ENCODE results near the gene RNASEH1.
A peak's percentile ranks its signal among the peaks of the same experiment; 100 is the strongest.
"Not testable (repeated sequence)": the region's sequence is repeated elsewhere in the genome, so short reads cannot be mapped to it uniquely, and the experiment has no call there.

RNASEH1 gene

DNA sequence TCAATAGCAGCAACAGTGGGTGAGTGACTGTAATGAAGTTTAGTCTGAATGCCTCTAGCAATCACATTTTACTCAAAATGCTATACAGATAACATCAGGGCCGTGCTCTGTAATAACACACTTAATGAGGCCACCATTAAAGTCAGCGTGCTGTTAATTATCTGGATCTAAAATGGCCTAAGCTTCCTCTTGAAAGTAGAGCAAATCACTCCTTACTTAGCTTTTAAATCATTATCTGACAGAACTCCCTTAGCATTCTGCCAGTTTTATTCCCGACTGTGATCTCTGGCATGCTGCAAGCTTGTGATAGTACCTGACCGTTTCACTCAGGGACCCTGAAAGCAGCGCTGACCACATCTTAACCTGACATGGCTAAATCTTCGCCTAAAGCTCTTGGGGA lies 25.9 kb upstream of the RNASEH1 start:
- DNase-seq (ENCODE audit: low spot score) = no peak
- no peak overlapping the region for H3K27ac Mint-ChIP-seq
- no peaks in the 10 kb centered on the region for H3K9me3 Mint-ChIP-seq
- H3K4me3 Mint-ChIP-seq = no peak overlapping the region
- H3K36me3 Mint-ChIP-seq (ENCODE audit: low read depth) = peaks cover 38% of the 10 kb centered on the region
- no peaks in the 10 kb centered on the region for H3K27me3 Mint-ChIP-seq (ENCODE audit: low read depth)
- peaks cover 10% of the 10 kb centered on the region for H3K4me1 Mint-ChIP-seq (ENCODE audit: low read depth)

DNA sequence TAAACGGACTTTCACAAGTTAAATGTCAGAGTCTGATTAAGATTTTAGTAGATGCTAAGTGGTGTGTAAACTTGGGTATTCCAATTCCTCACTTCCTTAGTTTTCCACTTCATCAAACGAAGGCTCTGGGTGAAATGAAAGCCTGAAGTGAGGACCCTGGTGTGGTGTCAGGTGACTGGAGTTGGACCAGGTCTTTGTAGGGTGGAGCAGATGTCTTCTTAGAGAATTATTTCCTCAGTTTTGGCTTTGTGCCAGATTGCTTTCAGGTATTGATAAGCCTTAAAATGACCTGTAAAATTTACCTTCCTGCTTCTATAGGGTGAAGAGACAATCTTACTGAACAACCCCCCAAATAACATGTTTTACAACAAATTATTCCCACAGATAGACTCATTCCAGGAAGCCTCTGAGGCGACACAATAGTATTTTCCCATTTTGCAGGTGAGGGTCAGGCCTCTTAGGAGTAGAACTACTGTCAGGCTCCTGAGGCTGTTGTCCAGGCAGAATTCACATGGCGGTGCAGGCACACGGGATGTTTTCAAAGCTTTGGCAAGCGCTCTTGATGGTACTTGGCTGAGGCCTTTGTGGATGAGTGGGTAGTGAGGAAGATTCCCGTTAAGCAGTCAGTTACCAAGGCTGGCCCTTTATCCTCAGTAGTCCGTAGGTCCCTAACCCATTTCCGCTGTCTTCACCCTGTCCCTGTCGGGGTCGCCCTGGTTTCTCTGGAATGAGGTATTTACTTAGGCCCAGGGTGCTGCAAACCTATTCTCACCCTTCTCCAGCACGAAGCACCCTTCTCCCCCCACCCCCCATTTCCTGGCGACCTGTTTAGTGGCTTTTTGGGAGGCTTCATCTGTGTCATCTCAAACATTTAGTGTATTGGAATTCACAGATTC lies 23.5 kb upstream of the RNASEH1 start:
- Mint-ChIP-seq H3K27ac (no peak overlapping the region), H3K27me3 (ENCODE audit: low read depth) (no peaks in the 10 kb centered on the region), H3K36me3 (ENCODE audit: low read depth) (peaks cover 61% of the 10 kb centered on the region)

DNA sequence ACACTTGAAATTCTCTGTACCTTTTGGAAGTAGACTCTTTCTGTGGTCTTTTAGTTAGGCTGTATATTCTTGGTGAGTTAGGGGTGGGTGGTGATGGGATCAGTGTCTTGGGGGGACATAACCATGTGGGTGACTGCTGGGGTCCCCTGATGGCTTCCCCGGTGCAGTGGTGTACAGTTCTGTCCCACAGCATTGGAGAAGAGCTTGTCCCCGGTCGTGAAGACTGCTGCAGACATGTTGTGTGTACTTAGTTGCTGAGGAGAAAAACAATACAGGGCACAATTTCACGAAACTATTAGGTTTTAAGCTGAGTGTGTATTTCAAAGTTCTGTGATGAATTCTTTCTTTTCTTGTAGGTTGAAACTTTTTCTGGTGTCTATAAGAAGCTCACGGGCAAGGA lies 22.3 kb upstream of the RNASEH1 start:
- peaks cover 39% of the 10 kb centered on the region for H3K4me1 Mint-ChIP-seq (ENCODE audit: low read depth)
- H3K27me3 Mint-ChIP-seq (ENCODE audit: low read depth) = no peaks in the 10 kb centered on the region
- H3K4me3 Mint-ChIP-seq = no peak overlapping the region
- H3K9me3 Mint-ChIP-seq = no peaks in the 10 kb centered on the region
- no peak for DNase-seq (ENCODE audit: low spot score)
- H3K27ac Mint-ChIP-seq = no peak overlapping the region
- H3K36me3 Mint-ChIP-seq (ENCODE audit: low read depth) = peaks cover 72% of the 10 kb centered on the region

More for the DNA sequence above, 23.5 kb upstream of the RNASEH1 start:
- Mint-ChIP-seq H3K4me1 (ENCODE audit: low read depth) (peaks cover 30% of the 10 kb centered on the region), H3K4me3 (no peak overlapping the region), H3K9me3 (no peaks in the 10 kb centered on the region)
- no peak for DNase-seq (ENCODE audit: low spot score)

DNA sequence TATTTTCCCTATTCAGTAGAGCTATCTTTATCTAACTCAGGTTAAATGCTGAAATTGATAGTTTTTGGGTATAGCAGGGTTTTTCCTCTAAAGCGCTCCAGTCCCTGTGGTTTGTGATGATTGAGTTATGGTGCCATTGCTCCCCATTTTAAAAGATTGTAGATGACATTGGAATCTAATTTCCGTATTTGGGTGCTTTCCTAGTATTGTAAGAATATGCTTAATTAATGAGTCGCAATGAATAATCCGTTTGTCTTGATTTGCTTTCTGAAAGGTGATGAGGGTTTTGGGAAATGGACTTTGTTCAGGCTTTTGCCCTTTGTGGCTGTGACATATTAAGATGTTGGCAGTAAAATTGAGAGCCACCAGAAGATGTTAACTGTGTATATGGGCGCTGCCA lies 20.9 kb upstream of the RNASEH1 start:
- DNase-seq (ENCODE audit: low spot score) = no peak
- Mint-ChIP-seq H3K4me1 (ENCODE audit: low read depth) (peaks cover 44% of the 10 kb centered on the region), H3K36me3 (ENCODE audit: low read depth) (peaks cover 72% of the 10 kb centered on the region), H3K27ac (no peak overlapping the region), H3K27me3 (ENCODE audit: low read depth) (no peaks in the 10 kb centered on the region), H3K4me3 (peak overlapping the region; percentile 25), H3K9me3 (no peaks in the 10 kb centered on the region)

DNA sequence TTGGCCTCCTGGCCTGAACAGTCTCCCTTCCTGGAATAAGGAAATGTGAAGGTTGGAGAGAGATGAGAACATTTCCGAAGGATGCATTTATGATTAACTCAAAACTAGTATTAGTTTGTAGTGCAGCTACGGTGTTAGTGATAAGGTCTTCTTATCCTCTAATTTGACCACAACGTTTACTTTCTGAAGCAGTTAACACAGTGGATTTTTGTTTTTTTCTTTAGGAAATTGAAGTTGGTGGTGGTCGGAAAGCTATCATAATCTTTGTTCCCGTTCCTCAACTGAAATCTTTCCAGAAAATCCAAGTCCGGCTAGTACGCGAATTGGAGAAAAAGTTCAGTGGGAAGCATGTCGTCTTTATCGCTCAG lies 18.1 kb upstream of the RNASEH1 start:
- Mint-ChIP-seq H3K36me3 (ENCODE audit: low read depth) (peaks cover 54% of the 10 kb centered on the region), H3K4me1 (ENCODE audit: low read depth) (peaks cover 44% of the 10 kb centered on the region), H3K27ac (peak overlapping the region; percentile 91), H3K4me3 (peak overlapping the region; percentile 89)
- not testable (repeated sequence) for DNase-seq (ENCODE audit: low spot score); H3K9me3 Mint-ChIP-seq; H3K27me3 Mint-ChIP-seq (ENCODE audit: low read depth)

DNA sequence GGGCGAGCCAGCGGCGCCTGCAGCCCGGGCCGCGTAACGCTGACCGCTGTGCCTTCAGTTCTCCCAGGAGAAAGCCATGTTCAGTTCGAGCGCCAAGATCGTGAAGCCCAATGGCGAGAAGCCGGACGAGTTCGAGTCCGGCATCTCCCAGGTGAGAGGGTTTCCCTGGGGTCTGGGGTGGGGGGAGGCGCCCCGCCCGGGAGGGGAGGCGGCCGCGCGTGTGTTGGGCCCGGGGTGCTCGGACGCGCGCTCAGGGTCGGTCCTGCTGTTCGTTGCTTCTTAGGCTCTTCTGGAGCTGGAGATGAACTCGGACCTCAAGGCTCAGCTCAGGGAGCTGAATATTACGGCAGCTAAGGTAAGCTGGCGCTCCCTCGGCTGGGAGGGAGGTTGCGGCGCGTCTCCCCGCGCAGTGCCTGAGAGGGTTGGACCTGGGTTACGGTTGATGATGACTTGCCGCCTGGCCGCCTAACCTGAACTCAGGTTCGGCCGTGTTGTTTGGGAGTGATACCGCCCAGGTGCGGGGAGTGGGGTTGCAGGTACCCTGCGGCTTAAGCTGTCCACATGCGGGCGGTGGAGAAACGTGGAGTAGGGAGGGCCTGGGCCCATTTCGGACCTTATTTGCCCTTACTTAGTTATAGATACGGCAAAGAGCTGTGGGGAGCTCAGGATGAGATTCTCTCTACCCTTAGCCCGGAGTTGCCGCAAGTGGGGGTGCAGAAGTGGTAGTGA lies 17.6 kb upstream of the RNASEH1 start:
- peak overlapping the region; percentile 91 for H3K27ac Mint-ChIP-seq
- H3K27me3 Mint-ChIP-seq (ENCODE audit: low read depth) = no peaks in the 10 kb centered on the region
- peaks cover 44% of the 10 kb centered on the region for H3K4me1 Mint-ChIP-seq (ENCODE audit: low read depth)
- H3K4me3 Mint-ChIP-seq = peak overlapping the region; percentile 89
- H3K36me3 Mint-ChIP-seq (ENCODE audit: low read depth) = peaks cover 49% of the 10 kb centered on the region
- no peak for DNase-seq (ENCODE audit: low spot score)
- no peaks in the 10 kb centered on the region for H3K9me3 Mint-ChIP-seq

DNA sequence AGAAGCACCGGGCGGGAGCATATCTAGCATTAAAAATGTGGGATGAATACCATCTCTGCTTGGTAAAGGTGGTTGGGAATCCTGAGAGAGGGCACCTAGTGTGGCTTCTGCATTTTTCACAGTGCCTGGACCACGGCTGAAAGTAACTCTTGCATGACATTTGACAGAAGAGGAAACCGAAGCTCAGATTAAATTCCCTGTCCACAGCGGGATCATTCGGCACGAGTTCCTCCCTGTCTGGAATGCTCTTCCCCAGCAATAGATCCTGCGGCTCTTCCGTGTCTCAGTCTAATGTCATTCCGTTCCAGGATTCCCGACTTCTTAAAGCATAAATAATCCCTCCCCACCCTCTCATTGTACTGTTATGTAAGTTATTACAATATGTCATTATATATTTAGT lies 16.0 kb upstream of the RNASEH1 start:
- Mint-ChIP-seq H3K4me3 (peak overlapping the region; percentile 89), H3K9me3 (no peaks in the 10 kb centered on the region), H3K4me1 (ENCODE audit: low read depth) (peaks cover 38% of the 10 kb centered on the region), H3K27me3 (ENCODE audit: low read depth) (no peaks in the 10 kb centered on the region), H3K27ac (no peak overlapping the region), H3K36me3 (ENCODE audit: low read depth) (peaks cover 34% of the 10 kb centered on the region)
- DNase-seq (ENCODE audit: low spot score) = no peak

DNA sequence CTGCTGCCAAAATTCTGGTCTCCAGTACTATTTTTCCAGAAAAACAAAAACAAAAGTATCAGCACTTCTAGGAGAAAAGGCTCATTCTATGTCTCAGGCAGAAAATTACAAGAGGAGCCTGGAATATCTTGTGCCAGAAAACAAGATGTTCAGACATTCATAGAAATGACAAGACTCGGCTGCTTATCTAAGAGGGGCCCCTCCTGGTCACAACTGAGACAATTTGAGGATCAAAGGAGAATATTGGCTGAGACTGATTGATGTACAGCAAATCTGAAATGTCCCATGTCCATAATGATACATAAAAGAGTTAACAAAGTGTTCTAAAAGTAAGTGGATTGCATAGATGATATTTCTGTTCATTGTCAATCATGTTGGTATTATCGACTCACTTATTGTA lies 14.5 kb upstream of the RNASEH1 start:
- no peak for DNase-seq (ENCODE audit: low spot score)
- H3K4me1 Mint-ChIP-seq (ENCODE audit: low read depth) = peaks cover 23% of the 10 kb centered on the region
- no peaks in the 10 kb centered on the region for H3K27me3 Mint-ChIP-seq (ENCODE audit: low read depth)

DNA sequence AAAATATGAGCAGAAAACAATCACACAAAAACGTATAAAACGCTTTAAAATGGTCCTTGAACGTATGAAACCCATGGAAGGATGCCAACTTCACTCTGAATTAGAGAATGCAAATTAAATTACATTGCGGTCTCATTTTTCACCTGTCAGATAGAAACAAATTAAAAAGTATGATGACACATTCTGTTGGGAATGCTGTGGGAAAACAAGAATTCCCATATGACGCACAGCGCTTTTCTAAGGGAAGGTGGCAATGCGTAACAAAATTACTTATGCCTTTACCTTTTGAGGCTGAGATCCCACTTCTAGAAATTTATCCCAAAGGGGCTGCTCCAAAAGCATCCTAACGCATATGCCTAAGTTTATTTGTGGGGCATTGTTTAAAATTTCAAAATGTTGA lies 13.2 kb upstream of the RNASEH1 start:
- no peak for DNase-seq (ENCODE audit: low spot score)
- Mint-ChIP-seq H3K9me3 (no peaks in the 10 kb centered on the region), H3K27ac (no peak overlapping the region), H3K36me3 (ENCODE audit: low read depth) (peaks cover 7% of the 10 kb centered on the region), H3K4me1 (ENCODE audit: low read depth) (peaks cover 13% of the 10 kb centered on the region), H3K27me3 (ENCODE audit: low read depth) (no peaks in the 10 kb centered on the region), H3K4me3 (no peak overlapping the region)

More for the DNA sequence above, 14.5 kb upstream of the RNASEH1 start:
- Mint-ChIP-seq H3K36me3 (ENCODE audit: low read depth) (peaks cover 21% of the 10 kb centered on the region), H3K4me3 (no peak overlapping the region), H3K27ac (no peak overlapping the region), H3K9me3 (no peaks in the 10 kb centered on the region)

DNA sequence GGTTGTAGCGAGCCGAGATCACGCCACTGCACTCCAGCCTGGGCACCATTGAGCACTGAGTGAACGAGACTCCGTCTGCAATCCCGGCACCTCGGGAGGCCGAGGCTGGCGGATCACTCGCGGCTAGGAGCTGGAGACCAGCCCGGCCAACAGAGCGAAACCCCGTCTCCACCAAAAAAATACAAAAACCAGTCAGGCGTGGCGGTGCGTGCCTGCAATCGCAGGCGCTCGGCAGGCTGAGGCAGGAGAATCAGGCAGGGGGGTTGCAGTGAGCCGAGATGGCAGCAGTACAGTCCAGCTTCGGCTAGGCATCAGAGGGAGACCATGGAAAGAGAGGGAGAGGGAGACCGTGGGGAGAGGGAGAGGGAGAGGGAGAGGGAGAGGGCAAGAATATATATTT lies 11.5 kb upstream of the RNASEH1 start:
- not testable (repeated sequence) for H3K4me3 Mint-ChIP-seq; H3K36me3 Mint-ChIP-seq (ENCODE audit: low read depth)

DNA sequence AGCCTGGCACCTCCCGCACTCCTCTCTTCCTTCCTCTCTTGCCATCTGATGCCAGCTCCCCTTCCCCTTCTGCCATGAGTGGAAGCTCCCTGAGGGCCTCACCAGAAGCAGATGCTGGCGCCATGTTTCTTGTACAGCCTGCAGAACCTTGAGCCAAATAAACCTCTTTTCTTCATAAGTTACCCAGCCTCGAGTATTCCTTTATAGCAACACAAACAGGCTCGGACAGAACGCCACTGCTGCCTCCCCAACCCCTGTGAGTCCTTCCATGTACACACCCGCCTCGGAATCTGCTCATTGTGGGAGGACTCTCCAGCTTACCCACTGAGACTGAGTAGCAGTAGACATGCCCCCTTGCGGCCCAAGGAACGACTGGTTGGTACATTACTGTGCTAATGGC lies 8.7 kb upstream of the RNASEH1 start:
- H3K36me3 Mint-ChIP-seq (ENCODE audit: low read depth) = no peaks in the 10 kb centered on the region
- no peak for DNase-seq (ENCODE audit: low spot score)
- peaks cover 6% of the 10 kb centered on the region for H3K4me1 Mint-ChIP-seq (ENCODE audit: low read depth)
- H3K4me3 Mint-ChIP-seq = no peak overlapping the region
- no peaks in the 10 kb centered on the region for H3K27me3 Mint-ChIP-seq (ENCODE audit: low read depth)
- no peaks in the 10 kb centered on the region for H3K9me3 Mint-ChIP-seq
- H3K27ac Mint-ChIP-seq = no peak overlapping the region

More for the DNA sequence above, 11.5 kb upstream of the RNASEH1 start:
- H3K4me1 Mint-ChIP-seq (ENCODE audit: low read depth); H3K27ac Mint-ChIP-seq; H3K27me3 Mint-ChIP-seq (ENCODE audit: low read depth); H3K9me3 Mint-ChIP-seq; DNase-seq (ENCODE audit: low spot score): not testable (repeated sequence)

DNA sequence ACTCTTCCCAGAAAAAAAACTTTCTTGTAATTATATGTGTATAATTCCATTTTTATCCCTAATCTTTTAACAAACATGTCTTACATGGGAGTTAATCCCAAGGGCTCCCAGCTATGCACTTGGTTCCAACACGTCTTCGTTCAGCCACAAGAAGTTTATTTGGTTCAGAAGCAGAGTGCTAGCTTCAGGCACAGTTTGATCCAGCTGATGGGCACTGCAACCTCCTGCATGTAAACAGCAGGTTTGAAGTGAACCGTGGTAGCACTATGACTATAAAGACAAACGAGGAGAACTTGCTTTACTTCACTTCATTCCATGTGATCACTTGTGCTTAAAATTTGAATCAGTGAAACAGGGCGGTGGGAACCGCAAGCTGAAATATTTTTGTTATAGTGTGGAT lies 7.0 kb upstream of the RNASEH1 start:
- Mint-ChIP-seq H3K27me3 (ENCODE audit: low read depth) (no peaks in the 10 kb centered on the region), H3K27ac (no peak overlapping the region), H3K4me3 (no peak overlapping the region), H3K36me3 (ENCODE audit: low read depth) (peaks cover 2% of the 10 kb centered on the region), H3K9me3 (no peaks in the 10 kb centered on the region), H3K4me1 (ENCODE audit: low read depth) (peaks cover 6% of the 10 kb centered on the region)
- no peak for DNase-seq (ENCODE audit: low spot score)

DNA sequence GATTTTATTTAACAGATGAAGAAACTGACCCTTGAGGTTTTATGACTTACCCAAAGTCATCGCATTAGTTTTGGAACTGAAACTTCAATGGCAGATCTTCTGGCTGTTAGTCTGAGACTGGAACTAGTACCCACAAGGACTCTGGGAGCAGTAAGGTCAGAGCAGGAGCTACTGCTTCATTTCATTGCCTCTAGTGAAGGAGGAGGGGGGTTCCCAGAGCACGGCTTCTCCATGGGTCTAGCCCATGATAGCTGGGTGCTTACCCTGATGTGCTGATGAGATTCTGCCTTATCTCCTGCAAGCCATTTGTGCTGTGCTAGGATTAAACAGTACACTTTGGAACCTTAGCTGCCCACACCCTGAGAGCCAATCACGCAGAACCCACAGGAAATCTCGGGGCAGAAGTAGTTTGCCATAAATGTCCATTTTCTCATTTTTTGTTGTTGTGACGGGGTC lies 5.4 kb upstream of the RNASEH1 start:
- no peak overlapping the region for H3K27ac Mint-ChIP-seq

DNA sequence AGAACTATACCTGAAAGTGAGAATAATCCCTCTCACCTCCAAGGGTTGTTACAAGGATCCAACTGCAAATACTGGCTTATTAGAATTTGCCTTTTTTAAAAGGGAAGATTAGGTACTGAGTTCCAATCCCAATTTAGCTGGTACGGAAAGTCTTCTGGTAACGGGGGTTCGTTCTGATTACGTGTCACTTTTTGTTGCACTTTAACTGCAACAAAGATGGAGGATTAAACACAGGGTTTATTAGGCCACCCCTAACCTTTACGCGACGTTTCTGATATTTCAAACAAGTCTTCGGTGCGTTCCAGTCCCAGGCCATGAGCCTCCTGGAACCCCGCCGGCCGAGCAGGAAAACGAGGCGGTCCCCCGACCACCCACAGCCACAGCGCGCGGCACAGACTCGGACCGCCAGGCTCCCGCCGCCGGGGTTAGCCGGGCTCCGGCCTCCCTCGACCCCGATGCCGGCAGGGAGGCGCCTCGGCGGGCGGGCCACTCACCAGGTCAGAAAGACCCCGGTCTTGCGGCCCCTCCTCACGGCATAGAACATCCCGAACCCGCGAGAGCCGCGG lies 411 bp downstream of the RNASEH1 start:
- Mint-ChIP-seq H3K36me3 (ENCODE audit: low read depth) (peaks cover 32% of the 10 kb centered on the region), H3K4me3 (peak overlapping the region; percentile 88), H3K4me1 (ENCODE audit: low read depth) (peaks cover 21% of the 10 kb centered on the region), H3K27me3 (ENCODE audit: low read depth) (no peaks in the 10 kb centered on the region), H3K27ac (peak overlapping the region; percentile 97), H3K9me3 (no peaks in the 10 kb centered on the region)
- DNase-seq (ENCODE audit: low spot score) = no peak

More for the DNA sequence above, 5.4 kb upstream of the RNASEH1 start:
- Mint-ChIP-seq H3K9me3 (no peaks in the 10 kb centered on the region), H3K4me3 (no peak overlapping the region), H3K4me1 (ENCODE audit: low read depth) (peaks cover 9% of the 10 kb centered on the region), H3K27me3 (ENCODE audit: low read depth) (no peaks in the 10 kb centered on the region), H3K36me3 (ENCODE audit: low read depth) (peaks cover 5% of the 10 kb centered on the region)
- no peak for DNase-seq (ENCODE audit: low spot score)
